ENCODE results near the gene NUDT14.

The NUDT14 gene

DNA sequence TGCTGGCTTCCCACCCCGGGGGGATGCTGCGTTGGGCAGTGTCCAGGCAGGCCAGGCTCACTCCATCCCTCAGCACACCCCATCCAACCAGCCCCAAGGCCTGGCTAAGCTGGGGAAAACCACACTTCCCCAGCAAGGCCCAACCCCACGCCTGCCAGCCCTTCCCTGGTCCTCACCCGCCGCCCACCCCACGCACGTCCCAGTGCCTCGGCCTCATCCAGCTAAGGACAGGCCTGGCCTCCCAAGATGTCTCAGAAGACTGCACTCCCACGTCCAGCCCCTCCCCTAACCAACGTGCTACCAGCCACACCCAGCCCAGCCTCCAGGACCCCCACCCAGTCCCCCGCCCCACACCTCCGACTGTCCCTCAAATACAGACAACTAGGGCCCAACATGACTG, 22.3 kb downstream of the NUDT14 start:
- Histone ChIP-seq H4K20me1 (ENCODE audit: insufficient read depth, low read length) (no peaks in the 10 kb centered on the region), H3K4me2 (ENCODE audit: low read length) (no peak overlapping the region), H3K79me2 (ENCODE audit: low read length) (no peaks in the 10 kb centered on the region), H3K36me3 (replicated peaks; ENCODE audit: low read depth, low read length) (no peaks in the 10 kb centered on the region), H3K27me3 (ENCODE audit: low read depth, low read length) (no peaks in the 10 kb centered on the region), H3K4me3 (ENCODE audit: low read length) (no peak overlapping the region), H3K4me1 (ENCODE audit: low read length) (no peaks in the 10 kb centered on the region), H3K9me3 (ENCODE audit: insufficient read depth, low read length) (no peaks in the 10 kb centered on the region), H3K27ac (ENCODE audit: low read length) (no peak overlapping the region), H3K9ac (ENCODE audit: low read length) (no peak overlapping the region), H2AFZ (ENCODE audit: low read depth, low read length) (no peak overlapping the region)
- no peak for TF ChIP-seq CTCF (IDR thresholded peaks at IDR 0.05; ENCODE audit: low read depth, low read length)
- TF ChIP-seq EZH2phosphoT487 (IDR thresholded peaks at IDR 0.05; ENCODE audit: low read depth), result no peak

- Histone ChIP-seq H3K9me3 (ENCODE audit: insufficient read depth, low read length) (no peaks in the 10 kb centered on the region), H3K27me3 (ENCODE audit: low read depth, low read length) (no peaks in the 10 kb centered on the region), H3K4me2 (ENCODE audit: low read length) (no peak overlapping the region), H3K79me2 (ENCODE audit: low read length) (no peaks in the 10 kb centered on the region), H4K20me1 (ENCODE audit: insufficient read depth, low read length) (no peaks in the 10 kb centered on the region), H3K36me3 (replicated peaks; ENCODE audit: low read depth, low read length) (no peaks in the 10 kb centered on the region), H3K4me1 (ENCODE audit: low read length) (no peaks in the 10 kb centered on the region), H3K4me3 (ENCODE audit: low read length) (no peak overlapping the region), H3K27ac (ENCODE audit: low read length) (no peak overlapping the region), H2AFZ (ENCODE audit: low read depth, low read length) (no peak overlapping the region), H3K9ac (ENCODE audit: low read length) (no peak overlapping the region)
- TF ChIP-seq CTCF (IDR thresholded peaks at IDR 0.05; ENCODE audit: low read depth, low read length), result no peak
- TF ChIP-seq EZH2phosphoT487 (IDR thresholded peaks at IDR 0.05; ENCODE audit: low read depth), result no peak
These were observed 23.2 kb downstream of the NUDT14 start for GRCh38 chr14:105157872-105158271.

DNA sequence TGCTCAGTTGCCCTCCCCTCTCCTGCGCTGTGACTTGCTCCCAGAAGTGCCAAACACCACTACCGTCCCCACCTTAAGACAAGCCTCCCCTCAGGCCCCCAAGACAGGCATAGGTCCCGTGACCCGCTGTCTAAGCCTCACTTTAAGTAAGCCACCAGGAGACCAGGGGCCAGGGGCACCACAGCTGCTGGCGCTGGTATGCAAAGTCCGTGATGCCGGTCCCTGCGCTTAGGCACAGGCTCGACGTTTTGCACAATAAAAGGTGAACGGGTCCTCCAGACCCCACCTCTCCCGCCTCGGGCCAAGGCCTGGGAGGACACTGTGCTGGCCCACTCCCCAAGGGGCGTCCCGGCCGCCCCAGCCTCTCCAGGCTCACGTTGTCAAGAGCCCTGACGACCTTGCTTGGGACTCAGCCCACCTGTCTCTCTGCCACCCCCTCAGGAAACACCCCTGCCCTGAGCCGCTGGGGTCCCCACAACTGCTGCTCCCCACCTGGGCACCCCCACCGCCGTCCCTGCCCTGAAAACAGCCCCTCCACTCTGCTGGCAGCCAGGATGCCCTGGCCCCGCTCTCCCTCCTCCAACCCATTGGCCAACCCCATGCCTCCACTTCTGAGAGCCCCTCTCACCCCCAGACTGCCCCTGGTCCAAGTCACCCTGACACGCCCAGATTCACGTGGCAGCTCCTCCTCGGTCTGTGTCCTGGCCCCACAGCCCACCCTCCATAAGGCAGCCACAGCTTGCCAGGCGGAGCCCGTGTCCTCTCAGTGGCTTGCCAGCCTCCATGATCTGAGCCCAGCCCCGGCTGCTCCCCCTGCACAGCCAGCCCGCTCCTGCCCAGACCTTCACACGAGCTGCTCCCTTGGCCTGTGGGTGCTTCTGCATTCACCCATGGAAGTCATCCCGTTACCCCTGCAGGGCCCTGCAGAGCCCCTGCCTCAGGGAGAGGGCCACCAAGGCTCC, 24.4 kb downstream of the NUDT14 start:
- Histone ChIP-seq H2AFZ (ENCODE audit: low read depth, low read length) (no peak overlapping the region), H3K4me1 (ENCODE audit: low read length) (no peaks in the 10 kb centered on the region), H3K9ac (ENCODE audit: low read length) (no peak overlapping the region), H4K20me1 (ENCODE audit: insufficient read depth, low read length) (no peaks in the 10 kb centered on the region), H3K36me3 (replicated peaks; ENCODE audit: low read depth, low read length) (no peaks in the 10 kb centered on the region), H3K27me3 (ENCODE audit: low read depth, low read length) (no peaks in the 10 kb centered on the region), H3K4me2 (ENCODE audit: low read length) (no peak overlapping the region), H3K79me2 (ENCODE audit: low read length) (no peaks in the 10 kb centered on the region), H3K27ac (ENCODE audit: low read length) (no peak overlapping the region), H3K4me3 (ENCODE audit: low read length) (no peak overlapping the region), H3K9me3 (ENCODE audit: insufficient read depth, low read length) (no peaks in the 10 kb centered on the region)
- no peak for TF ChIP-seq CTCF (IDR thresholded peaks at IDR 0.05; ENCODE audit: low read depth, low read length)
- no peak for TF ChIP-seq EZH2phosphoT487 (IDR thresholded peaks at IDR 0.05; ENCODE audit: low read depth)

DNA sequence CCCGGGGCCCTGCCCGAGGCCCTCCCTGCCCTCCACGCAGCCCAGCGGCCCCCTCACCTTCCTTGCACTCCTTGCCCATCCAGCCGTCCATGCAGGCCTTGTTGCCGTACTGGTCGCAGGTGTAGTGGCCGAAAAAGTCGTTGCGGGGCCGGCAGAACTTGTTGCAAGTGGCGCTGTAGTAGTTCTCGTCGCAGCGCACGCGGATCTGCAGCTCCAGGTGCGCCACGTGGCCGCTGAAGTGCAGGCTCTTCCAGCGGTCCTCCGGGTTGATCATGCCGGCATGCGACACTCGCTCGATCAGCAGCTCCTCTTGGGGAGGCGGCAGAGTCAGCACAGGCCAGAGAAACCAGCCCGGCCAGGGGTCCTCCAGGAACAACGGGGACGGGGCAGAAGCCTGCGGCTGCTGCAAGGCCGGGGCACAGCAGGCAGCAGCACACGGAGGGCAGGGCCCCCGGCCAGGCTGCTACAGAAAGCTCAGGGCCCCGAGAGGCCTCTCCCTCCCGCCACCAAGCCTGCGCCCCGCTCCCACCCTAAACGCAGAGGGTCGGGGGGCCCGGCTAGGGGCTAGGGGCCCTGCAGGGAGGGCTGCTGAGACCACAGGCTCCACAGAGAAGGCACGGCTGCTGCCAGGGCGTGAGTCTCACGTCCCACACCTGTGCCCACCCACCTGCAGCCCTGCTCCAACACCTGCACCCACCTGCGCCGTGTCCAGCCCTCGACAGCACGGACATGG, 25.3 kb downstream of the NUDT14 start:
- no peaks in the 10 kb centered on the region for H3K36me3 ChIP-seq (replicated peaks; ENCODE audit: low read depth, low read length)
- H2AFZ ChIP-seq (ENCODE audit: low read depth, low read length), result no peak overlapping the region
- H3K9ac ChIP-seq (ENCODE audit: low read length), result no peak overlapping the region
- no peak overlapping the region for H3K4me2 ChIP-seq (ENCODE audit: low read length)
- no peaks in the 10 kb centered on the region for H3K9me3 ChIP-seq (ENCODE audit: insufficient read depth, low read length)
- no peaks in the 10 kb centered on the region for H3K79me2 ChIP-seq (ENCODE audit: low read length)
- H3K27ac ChIP-seq (ENCODE audit: low read length), result no peak overlapping the region
- no peak overlapping the region for H3K4me3 ChIP-seq (ENCODE audit: low read length)
- H3K27me3 ChIP-seq (ENCODE audit: low read depth, low read length), result no peaks in the 10 kb centered on the region
- no peaks in the 10 kb centered on the region for H3K4me1 ChIP-seq (ENCODE audit: low read length)
- no peak for TF ChIP-seq EZH2phosphoT487 (IDR thresholded peaks at IDR 0.05; ENCODE audit: low read depth)
- no peak for TF ChIP-seq CTCF (IDR thresholded peaks at IDR 0.05; ENCODE audit: low read depth, low read length)
- H4K20me1 ChIP-seq (ENCODE audit: insufficient read depth, low read length), result no peaks in the 10 kb centered on the region

All from OCI-LY3 (cell line).